ENCODE measurements around the gene MITF. TPM values are rescaled to one million over a fixed set of nuclear protein-coding genes. Genes with fewer than 3 reads are reported as not detected.

Gene MITF
- total RNA-seq, 2 experiments from 2014 or later, result 0.15 TPM; not detected in 1

DNA sequence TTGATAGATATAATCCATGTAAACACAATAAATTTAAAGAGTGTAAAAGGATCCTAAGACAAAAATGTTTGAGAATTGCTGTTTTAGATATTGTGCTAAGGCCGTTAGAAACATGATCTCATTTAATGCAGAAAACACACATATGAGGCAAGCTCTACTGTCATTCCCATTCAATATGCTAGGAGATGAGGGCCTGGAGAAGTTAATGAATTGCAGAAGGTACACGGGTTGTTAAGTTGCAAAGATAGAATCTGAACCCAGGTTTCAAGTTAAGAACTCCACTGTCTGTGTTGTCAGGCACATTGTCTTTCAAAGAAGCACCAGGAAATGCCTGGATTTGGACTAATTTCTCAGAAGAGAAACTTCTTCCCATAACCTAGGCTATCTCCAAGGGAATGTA, 195.1 kb downstream of the MITF start:
- POLR2A ChIA-PET, result no interaction called here

DNA sequence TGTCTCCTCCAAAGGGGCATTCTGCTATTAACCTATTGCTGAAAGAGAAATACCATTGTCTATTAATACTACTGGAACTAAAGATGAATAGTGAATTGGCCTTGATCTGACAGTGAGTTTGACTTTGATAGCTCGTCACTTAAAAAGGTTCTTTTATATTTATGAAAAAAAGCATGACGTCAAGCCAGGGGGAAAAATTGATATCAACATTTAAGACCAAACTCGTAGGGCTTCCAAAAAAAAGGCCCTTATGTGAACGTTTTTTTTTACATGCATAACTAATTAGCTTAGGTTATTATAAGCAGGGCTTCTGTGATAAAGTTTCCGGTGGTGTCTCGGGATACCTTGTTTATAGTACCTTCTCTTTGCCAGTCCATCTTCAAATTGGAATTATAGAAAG, 197.0 kb downstream of the MITF start:
- ChIA-PET CTCF (no interaction called here), POLR2A (no interaction called here)

More for the DNA sequence above, 195.1 kb downstream of the MITF start:
- CTCF ChIA-PET, result no interaction called here

DNA sequence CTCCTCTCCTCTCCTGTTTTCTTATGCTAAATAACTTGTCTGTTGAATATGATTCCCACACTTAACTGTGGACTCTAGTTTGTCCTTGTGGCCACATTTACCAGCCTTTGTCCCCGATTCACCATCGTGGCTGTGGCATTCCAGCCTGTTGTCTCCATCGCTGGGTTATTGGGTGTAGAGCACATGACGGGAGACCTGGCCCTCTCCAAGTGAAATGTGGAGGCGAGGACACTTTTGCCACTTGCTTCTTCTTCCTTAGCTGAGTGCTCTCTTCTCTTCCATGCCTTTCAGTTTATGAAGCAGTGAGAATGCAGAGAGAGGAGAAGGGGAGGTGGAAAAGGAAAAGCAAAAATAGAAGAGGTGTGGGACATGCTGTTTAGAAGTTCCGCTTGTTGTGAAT, 198.8 kb downstream of the MITF start:
- POLR2A ChIA-PET, result no interaction called here

DNA sequence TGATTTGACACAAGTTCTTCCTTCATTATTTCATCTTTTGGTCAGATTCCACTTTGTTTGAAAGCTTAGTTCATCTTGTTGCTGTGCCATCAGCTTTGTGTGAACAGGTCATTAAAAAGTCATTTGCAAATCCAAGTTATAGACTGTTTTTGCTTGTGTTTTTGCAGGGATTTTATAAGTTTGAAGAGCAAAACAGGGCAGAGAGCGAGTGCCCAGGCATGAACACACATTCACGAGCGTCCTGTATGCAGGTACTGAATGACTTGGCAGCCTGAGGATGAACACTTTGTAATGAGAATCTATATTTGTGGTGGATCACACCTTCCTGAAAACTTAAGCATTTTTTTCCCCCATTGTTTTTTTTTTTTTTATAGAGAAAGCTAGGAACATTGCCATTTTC, 199.7 kb downstream of the MITF start:
- CTCF ChIA-PET, result no interaction called here
- POLR2A ChIA-PET, result no interaction called here

More for the DNA sequence above, 198.8 kb downstream of the MITF start:
- CTCF ChIA-PET, result no interaction called here

DNA sequence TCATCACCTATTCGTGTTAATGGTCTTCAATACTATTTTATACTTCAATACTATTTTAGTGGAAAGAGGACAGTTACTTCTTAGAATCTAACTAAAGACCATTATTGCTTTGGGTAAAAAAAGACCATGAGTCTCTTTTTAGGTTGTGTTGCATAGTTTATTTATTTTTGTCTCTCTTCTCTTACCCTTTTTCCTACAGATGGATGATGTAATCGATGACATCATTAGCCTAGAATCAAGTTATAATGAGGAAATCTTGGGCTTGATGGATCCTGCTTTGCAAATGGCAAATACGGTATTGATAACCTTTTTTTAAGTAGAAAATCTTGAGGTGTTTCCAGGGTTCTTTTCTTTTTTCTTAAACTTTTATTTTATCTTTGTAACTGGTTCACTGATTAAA, 201.8 kb downstream of the MITF start:
- ChIA-PET CTCF (no interaction called here), POLR2A (no interaction called here)

DNA sequence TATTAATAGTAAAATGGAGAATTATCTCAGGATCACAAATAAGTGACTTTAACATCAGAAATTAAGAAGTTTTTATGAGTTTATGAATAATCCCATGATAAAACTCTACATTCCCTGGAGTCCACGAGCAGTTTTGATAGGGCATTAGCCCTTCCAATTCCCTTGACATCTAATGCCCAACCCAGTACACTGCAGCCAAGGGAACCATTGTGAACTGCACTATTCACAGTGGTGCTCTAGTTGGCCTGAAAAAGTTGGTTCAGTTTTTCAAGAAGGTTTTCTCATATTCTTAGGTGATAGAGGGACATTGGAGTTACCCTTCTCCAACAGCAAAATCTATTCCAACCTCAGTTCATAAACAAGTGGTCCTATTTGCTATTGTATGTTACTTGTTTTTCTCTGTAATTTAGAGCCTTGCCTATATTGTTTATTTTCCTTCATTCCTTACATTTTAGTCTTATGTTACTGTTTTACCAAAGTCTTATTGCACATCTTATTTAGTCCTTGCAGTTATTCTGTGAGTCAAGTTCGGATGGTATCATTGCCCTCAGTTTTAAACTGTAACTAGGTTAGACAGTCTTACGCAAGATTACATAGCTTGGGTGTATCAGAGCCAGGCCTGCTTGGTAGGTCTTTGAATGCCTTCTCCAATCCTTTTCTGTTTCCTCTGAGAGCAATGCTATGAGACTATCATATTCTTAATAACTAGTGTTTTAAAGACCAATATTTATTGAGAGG, 202.3 kb downstream of the MITF start:
- ChIA-PET CTCF (no interaction called here), POLR2A (no interaction called here)

DNA sequence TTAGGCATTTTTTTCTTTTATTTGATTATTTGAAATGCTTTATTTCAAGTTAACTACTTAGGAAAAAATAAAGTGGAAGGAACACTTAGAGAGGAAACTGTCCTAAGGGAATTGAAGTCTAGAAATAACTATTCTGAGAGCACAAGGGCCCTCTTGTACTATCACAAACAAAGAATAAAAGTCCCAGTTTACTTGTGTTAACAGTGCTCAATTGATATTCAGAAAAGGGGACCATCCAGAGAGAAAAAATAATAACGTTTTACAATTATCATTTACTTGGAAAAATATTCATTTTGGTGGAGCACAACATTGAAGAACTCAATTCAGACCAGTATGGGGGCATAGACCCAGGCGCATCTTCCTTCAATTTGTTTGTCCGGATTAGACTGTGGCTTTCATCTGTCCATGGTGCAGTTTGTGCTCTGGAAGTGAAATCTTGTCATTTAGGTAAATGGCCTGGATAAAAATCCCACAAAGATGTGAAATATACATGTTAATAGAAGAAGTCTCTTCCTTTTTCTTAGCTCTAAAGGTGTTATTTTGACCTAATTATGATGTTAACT, 205.7 kb downstream of the MITF start:
- ChIA-PET CTCF (no interaction called here), POLR2A (no interaction called here)

DNA sequence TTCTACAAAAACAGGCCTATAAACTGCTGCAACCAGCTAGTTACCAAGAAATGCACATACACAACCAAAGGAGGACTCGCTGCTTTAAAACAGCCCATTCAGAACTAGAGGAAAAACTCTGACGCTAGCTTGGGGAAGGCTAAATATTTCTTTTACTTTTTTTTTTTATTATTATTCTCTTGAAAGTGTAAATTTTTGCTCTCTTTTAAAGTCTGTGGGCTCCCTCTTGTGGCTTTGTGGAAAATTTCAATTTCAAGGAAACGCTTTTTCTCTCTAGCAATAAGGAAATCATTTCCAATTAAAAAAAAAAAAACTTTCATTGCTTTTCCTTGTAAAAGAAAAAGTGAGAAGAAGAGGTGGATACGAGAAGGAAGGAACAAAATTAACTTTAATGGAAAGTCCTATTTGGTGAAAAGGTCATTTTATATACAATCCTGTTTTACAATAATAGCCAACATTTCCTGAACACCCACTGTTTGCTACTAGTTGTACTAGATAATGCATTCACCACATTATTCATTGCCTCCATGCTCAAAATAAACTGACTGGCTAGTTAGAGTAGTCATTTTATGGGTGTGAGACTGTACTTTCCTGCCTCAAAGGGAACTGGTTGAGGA, 209.1 kb downstream of the MITF start:
- ChIA-PET POLR2A (no interaction called here), CTCF (no interaction called here)

DNA sequence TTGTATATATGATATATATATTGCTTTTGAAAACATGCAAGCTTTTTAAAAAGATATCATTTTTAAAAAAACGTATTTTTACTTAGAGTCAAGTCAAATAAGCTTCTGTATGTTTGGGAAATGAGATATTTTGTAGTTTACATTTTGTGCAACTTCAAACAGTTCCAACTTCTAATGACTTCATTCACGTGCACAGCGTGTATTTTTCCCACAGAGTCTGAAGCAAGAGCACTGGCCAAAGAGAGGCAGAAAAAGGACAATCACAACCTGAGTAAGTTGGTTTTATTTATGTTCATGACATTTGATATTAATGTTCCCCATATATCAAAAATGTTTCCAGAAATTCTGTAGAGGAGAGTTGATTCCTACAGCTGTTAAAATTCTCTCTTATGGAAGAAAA, 212.4 kb downstream of the MITF start:
- ChIA-PET CTCF (no interaction called here), POLR2A (interaction anchor here (0.7 kb wide), 1 partner anchor 34 kb away, joined by 3 read pairs; no protein-coding TSS in a partner anchor)

DNA sequence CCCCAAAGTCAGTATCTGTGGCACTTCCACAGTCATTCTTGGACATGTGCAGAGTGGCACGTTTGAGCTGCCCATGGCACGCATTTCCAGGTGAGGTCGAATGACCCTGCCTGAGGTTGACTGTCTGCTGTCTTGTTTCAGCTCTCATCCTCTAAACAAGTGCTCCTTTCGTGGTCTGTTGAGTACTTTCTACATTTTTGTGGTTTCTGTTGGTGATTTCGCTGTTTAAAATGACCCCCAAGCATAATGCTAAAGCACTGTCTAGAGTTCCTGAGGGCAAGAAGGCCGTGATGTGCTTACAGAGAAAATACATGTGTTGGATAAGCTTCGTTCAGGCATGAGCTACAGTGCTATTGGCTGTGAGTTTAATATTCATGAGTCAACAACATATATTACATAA, 220.3 kb downstream of the MITF start:
- POLR2A ChIA-PET, result no interaction called here
- CTCF ChIA-PET, result no interaction called here

DNA sequence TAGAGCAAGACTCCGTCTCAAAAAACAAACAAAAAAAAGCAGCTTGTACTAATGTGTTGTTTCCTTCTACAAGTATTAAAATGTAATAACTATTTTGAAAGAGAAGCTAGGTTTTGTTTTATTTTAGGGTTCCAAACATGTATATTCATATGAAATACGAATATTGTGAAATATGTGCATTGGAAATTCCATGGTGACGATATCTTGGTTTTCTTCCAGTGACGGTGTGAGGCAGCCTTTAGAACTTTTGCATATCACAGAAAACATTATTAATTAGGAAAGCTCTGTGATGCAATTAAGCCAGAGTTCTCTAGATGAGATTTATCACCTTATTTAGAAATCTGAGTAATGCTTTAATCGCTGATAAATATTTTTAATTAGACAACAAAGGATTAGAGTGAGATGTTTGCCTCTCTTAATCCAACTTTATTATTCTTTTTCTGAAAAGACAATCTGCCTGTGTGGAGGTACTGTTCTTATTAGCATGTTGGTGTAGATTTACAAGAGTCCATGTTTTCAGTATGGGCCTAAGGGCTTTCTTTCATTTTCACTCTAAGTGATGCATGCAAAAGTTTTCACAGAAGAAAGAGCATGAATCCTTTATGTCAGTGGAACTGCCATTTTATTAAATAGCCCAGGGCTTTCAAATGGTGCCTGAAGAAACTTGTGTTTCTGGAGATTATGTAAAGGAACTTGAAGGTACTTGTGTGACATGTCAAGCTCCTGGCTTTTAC, 222.6 kb downstream of the MITF start:
- POLR2A ChIA-PET, result no interaction called here
- CTCF ChIA-PET, result no interaction called here

DNA sequence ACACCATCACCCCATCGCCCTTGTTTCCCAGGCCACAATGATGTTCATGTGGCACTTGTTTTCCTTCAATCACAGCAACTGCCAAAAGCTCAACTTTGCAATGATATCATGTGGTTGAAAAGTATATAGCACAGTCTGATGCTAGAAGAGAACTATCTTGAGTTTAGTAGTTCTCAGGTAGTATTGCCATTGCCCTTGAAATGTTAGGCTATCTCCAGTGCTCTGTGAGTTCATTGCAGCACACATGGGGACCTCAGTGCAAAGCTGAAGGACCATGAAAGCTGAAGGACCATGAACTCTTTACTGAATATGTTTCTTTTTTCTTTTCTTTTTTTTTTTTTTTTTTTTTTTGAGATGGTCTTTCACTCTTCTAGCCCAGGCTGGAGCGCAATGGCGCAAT, 224.4 kb downstream of the MITF start:
- CTCF ChIA-PET, result no interaction called here
- POLR2A ChIA-PET, result no interaction called here

DNA sequence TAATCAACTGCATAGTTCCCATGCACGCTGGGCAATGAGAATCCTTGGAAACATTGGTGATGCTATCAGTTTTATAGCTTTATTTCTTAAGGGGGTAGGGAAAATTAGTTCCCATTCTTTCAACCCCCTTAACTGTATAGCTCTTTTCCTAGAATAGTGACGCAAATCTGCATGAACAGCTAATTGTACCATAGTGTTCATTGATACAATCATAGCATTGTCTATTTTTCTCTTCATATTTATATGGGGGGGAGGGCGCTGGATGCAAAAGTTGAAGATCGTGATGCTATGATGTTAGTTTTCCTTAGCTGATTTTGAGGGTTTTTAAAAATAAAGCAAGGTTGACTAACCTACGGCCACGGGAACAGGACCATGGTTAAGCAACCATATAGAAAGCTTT, 227.9 kb downstream of the MITF start:
- ChIA-PET CTCF (interaction anchor here (0.5 kb wide), 1 partner anchor 16 kb away, joined by 3 read pairs; no protein-coding TSS in a partner anchor), POLR2A (no interaction called here)

DNA sequence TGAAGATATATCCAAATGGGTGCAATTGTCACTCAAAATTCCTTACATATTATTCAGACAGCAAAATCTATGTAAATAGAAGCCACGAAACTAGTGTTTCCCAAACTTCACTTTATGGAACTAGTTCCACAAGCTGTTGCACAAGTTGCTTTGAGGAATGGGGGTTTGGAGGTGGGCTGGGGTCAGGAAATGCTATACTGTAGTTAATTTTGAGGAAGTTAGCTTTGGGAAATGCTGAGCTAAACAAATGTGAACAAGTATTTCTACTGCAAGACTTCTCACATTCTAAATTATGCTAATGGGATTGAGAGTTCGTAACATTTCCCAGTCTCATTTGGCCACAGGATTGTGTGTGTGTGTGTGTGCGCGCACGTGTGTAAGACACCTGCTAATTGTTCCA, 231.6 kb downstream of the MITF start:
- ChIA-PET CTCF (no interaction called here), POLR2A (no interaction called here)

DNA sequence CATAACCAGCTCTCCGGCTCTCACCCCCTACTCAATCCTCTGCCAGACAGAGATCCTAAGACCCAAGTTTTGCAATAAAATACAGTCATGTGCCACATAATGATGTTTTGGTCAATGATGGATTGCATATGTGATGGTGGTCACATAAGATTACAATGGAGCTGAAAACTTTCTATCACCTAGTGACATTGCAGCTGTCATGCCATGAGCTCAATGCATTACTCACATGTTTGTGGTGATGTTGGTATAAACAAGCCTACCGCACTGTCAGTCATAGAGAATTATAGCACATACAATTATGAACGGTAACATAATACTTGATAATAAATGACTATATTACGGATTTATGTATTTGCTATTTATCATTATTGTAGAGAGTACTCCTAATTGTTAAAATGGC, 233.4 kb downstream of the MITF start:
- CTCF ChIA-PET, result no interaction called here
- POLR2A ChIA-PET, result no interaction called here

DNA sequence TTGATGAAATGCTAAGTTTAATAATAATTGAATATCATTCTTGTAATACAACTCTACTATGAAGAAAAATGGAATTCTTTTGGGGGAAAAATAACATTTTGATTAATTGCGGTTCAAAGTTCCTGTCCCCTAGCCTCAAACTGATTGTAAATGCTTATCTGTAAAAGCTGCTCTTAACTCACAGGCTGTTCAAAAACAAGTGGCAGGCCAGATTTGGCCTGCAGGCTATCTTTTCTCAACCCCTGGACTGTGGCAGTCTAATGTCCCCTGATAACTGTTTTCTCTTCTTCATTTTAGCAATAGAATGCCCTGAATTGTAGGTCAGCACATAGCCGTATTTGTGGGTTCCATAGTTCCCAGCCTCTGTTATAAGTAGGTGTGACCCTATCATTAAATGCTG, 236.8 kb downstream of the MITF start:
- CTCF ChIA-PET, result no interaction called here
- POLR2A ChIA-PET, result no interaction called here

DNA sequence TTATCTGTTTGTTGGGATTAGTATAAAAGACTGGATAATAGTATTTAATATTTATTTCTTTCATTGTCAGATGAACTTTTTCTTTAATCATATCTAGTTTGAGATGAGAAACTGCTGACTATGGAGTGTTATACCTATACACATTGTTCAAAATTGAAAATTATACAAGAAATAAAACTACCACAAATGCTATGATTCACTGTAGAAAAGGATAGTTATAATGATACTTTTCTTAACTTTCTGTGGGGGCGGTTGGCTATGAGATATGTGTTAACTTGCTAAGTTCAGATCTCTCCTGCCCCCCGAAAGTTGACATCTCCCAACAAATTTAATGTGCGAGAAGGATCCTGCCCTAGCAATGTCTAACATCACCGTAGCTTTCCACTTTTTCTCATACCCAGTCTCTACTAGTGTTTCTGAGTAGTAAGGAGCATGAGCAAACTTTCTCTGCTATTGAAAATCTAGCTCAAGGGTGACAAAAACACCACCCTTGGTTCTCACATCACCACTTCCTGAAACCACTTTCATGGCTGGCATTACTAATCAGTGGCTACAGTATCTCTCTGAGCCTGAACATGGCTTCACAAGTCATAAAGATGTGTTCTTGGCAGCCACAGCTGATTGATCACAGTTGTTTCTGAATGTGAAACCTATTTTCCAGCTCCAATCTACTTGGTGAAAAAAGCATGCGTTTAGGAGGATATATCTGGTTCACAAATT, 244.4 kb downstream of the MITF start:
- CTCF ChIA-PET, result interaction anchor here (0.7 kb wide), 1 partner anchor 17 kb away, joined by 3 read pairs; no protein-coding TSS in a partner anchor
- POLR2A ChIA-PET, result no interaction called here

DNA sequence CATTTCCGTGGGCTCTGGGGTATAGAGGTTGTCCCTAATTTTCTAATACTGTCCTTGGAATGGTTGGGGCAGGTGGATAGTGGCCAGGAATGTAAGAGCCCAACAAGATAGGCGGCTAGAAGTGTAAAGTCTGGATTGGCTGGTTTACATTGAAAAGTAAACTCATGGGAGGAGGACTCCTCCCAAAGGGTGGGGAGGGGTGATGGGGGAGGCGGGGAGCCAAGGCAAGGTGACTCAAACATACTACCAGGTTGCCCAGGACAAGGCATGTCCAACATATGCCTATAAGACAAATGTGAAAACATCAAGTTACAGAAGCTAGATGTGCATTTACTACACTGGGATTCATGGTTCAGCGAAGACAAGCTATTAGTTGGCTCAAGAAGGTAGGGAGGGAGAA, 246.0 kb downstream of the MITF start:
- CTCF ChIA-PET, result no interaction called here

DNA sequence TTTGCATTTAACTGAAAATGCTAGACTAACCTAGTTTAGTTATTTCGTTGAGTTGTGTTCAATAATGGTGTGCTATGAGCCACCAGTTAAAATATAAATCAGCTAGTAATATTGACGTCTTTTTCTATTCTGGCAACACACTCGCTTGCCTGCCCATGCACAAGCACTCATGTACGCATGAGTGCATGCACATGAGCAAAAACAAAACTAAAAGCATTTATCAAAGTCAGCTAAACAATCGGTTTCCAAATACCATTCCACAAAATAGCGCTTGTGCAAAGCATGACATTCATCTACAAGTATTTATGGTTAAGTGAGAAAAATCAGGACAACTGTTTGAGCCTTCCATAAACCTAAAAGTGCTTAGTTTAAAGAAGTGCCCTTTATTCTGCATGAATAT, 247.2 kb downstream of the MITF start:
- CTCF ChIA-PET, result no interaction called here
- POLR2A ChIA-PET, result no interaction called here

More for the DNA sequence above, 246.0 kb downstream of the MITF start:
- POLR2A ChIA-PET, result interaction anchor here (0.5 kb wide), 1 partner anchor 34 kb away, joined by 3 read pairs; no protein-coding TSS in a partner anchor

DNA sequence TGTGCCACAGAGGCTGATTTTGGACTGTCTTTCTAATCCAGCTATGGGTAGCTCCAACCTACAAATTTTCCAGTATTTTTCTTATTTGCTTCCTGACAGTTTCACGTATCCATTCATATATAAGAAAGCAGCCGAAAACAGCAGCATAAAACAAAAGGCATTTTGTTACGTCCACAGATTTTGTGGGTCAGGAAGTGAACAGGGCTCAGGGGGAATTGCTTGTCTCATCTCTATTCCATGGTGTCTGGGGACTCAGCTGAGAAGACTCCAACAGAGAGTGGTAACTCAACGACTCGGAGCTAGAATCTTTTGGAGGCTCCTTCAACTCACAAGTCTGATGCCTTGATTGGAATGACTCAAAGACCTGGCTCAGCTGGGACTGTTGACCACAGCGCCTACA, 248.6 kb downstream of the MITF start:
- ChIA-PET CTCF (no interaction called here), POLR2A (no interaction called here)
